Neural crest cell (in vitro differentiated cells): ENCODE measurements around the gene SPRYD3. TPM values are rescaled to one million over a fixed set of nuclear protein-coding genes. Genes with fewer than 3 reads are reported as not detected.
"Not testable (repeated sequence)": the region's sequence is repeated elsewhere in the genome, so short reads cannot be mapped to it uniquely, and the experiment has no call there.

Experiments used
- DNase-seq: peaks from one replicate; pipeline ENCODE4 v3.0.0; 2021; ENCODE audit warnings: low read depth, mixed read lengths, low spot score
- H3K27ac Mint-ChIP-seq: one replicate; pipeline ENCODE4 v1.8.0; 2021; ENCODE audit warnings: mild to moderate bottlenecking, mixed read lengths; ENCODE audit not compliant: unreplicated experiment
- H3K27me3 Mint-ChIP-seq: 2 replicates; pipeline ENCODE4 v1.8.0; 2021; ENCODE audit warnings: low read depth, mild to moderate bottlenecking, mixed read lengths
- H3K36me3 Mint-ChIP-seq: 2 replicates; pipeline ENCODE4 v1.8.0; 2021; ENCODE audit warnings: low read depth, mild to moderate bottlenecking, mixed read lengths
- H3K4me1 Mint-ChIP-seq: 2 replicates; pipeline ENCODE4 v1.8.0; 2021; ENCODE audit warnings: mixed read lengths
- H3K4me3 Mint-ChIP-seq: one replicate; pipeline ENCODE4 v1.8.0; 2021; ENCODE audit warnings: mild to moderate bottlenecking, mixed read lengths
- H3K9me3 Mint-ChIP-seq: 2 replicates; pipeline ENCODE4 v1.8.0; 2021; ENCODE audit warnings: mixed read lengths
- total RNA-seq: library from RNA; stranded (reverse); gene quantifications from 2 replicates; pipeline ENCODE4 v1.2.1, GENCODE V29; 2021
- TF ChIP-seq, protein P1 (sequence below): fragments of 200-600 bp; sonication (generic); conservative IDR thresholded peaks from 2 replicates; pipeline ENCODE4 v1.5.0; 2021; ENCODE audit warnings: antibody characterized with exemption, mild to moderate bottlenecking

SPRYD3 gene
- total RNA-seq, 1 donor from 2014 or later, result 11.2 TPM

DNA sequence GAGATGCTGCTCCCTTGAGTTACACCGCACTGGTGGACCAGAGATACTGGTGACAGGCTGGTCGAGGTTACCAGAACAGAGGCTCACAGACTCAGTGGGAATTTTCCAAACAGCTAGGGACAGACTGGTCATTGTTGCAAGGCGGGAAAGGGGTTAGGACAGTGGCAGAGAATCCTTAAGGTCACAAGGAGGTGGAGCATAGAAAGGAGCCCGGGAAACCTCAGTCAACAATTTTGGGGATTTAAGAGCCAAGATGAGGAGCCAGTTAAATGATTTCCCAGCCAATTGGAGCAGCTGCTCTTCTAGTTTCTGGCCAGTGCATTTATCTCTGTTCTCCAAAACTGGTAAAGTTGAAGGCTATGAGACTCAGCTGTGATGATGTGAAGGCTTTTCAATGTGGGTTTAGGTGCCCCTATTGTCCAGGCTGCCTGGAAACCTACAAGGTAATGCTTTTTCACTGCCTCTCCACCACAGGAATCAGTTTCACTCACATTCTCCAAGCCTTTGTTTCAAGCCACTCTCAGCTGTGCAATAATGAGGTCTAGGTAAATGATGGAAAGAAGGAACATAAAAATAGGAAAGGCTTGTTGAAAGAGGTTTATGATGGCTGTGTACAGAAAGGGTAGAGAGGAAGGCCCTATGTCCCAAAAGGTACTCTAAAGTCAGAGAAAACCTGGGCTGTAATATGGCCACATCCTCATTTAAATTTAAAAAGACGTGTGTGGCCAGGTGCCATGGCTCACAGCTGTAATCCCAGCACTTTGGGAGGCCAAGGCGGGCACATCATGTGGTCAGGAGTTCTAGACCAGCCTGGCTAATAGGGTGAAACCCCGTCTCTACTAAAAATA, 36.4 kb downstream of the SPRYD3 start:
- DNase-seq, result no peak
- peak overlapping the region; percentile 91 for H3K27ac Mint-ChIP-seq
- peak overlapping the region; percentile 36 for H3K4me3 Mint-ChIP-seq
- TF ChIP-seq, protein P1, sequence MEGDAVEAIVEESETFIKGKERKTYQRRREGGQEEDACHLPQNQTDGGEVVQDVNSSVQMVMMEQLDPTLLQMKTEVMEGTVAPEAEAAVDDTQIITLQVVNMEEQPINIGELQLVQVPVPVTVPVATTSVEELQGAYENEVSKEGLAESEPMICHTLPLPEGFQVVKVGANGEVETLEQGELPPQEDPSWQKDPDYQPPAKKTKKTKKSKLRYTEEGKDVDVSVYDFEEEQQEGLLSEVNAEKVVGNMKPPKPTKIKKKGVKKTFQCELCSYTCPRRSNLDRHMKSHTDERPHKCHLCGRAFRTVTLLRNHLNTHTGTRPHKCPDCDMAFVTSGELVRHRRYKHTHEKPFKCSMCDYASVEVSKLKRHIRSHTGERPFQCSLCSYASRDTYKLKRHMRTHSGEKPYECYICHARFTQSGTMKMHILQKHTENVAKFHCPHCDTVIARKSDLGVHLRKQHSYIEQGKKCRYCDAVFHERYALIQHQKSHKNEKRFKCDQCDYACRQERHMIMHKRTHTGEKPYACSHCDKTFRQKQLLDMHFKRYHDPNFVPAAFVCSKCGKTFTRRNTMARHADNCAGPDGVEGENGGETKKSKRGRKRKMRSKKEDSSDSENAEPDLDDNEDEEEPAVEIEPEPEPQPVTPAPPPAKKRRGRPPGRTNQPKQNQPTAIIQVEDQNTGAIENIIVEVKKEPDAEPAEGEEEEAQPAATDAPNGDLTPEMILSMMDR, result no peak
- H3K36me3 Mint-ChIP-seq, result peaks cover 14% of the 10 kb centered on the region
- no peaks in the 10 kb centered on the region for H3K9me3 Mint-ChIP-seq
- H3K27me3 Mint-ChIP-seq, result peaks cover 15% of the 10 kb centered on the region
- peaks cover 55% of the 10 kb centered on the region for H3K4me1 Mint-ChIP-seq

DNA sequence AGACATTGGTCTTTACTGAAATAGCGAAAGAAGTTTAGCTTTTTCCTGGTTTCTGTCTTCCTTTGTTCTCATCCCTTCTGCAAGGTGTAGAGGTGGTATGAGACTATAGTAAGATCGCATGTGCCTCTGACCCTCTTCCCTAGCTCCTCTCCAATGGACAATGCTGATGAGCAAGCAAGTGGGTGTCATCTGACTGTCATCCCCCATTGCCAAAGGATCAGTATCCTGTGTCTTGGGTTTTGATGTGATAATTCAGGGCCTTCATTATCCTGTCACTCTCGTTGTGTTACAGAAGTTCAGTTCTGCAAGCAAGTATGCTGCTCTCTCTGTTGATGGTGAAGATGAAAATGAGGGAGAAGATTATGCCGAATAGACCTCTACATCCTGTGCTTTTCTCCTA, 39.3 kb downstream of the SPRYD3 start:
- TF ChIP-seq, protein P1, result no peak
- peaks cover 11% of the 10 kb centered on the region for H3K27me3 Mint-ChIP-seq

DNA sequence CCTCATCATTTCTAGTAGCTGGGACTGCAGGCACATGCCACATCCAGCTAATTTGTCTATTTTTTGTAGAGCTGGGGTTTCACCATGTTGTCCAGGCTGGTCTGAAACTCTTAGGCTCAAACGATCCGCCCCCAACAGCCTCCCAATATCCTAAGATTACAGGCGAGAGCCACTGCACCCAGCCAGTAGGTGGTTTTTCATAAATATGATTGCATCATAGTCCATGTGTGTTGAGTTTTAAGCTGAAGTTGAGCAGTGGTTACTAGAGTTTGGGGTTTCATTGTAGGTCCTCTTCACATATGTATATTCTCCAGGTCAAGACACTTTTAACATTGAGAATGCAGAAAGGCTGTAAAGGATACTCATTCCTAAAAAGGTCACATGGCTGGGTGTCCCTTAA, 42.4 kb downstream of the SPRYD3 start:
- Mint-ChIP-seq H3K4me1 (peaks cover 8% of the 10 kb centered on the region), H3K36me3 (peaks cover 29% of the 10 kb centered on the region), H3K27me3 (no peaks in the 10 kb centered on the region), H3K9me3 (no peaks in the 10 kb centered on the region), H3K27ac (no peak overlapping the region), H3K4me3 (no peak overlapping the region)
- TF ChIP-seq, protein P1, result no peak
- no peak for DNase-seq

More for the DNA sequence above, 39.3 kb downstream of the SPRYD3 start:
- H3K36me3 Mint-ChIP-seq, result peaks cover 17% of the 10 kb centered on the region
- DNase-seq, result no peak
- H3K9me3 Mint-ChIP-seq, result no peaks in the 10 kb centered on the region
- no peak overlapping the region for H3K27ac Mint-ChIP-seq
- H3K4me1 Mint-ChIP-seq, result peaks cover 35% of the 10 kb centered on the region
- no peak overlapping the region for H3K4me3 Mint-ChIP-seq

DNA sequence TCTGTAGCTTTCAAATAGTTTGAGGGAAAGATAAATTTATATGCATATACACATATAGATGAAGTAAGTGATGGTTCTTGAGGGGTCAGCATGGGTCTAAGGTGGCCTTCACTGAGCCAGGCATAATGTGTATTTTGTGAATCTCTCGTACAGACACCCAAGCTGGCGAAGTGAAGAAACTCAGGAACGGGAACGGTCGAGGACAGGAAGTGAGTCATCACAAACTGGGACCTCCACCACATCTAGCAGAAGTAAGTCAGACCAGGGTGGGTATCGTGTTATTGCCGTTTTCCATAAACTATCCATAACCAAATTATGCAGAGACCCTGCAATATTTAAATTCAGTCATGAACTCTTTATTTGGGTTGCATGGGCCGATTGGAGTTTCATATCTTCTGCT, 44.7 kb downstream of the SPRYD3 start:
- DNase-seq, result no peak
- H3K36me3 Mint-ChIP-seq, result peaks cover 31% of the 10 kb centered on the region
- no peak overlapping the region for H3K27ac Mint-ChIP-seq
- H3K27me3 Mint-ChIP-seq, result no peaks in the 10 kb centered on the region
- H3K4me1 Mint-ChIP-seq, result peaks cover 5% of the 10 kb centered on the region
- no peaks in the 10 kb centered on the region for H3K9me3 Mint-ChIP-seq
- no peak overlapping the region for H3K4me3 Mint-ChIP-seq
- TF ChIP-seq, protein P1, result no peak

DNA sequence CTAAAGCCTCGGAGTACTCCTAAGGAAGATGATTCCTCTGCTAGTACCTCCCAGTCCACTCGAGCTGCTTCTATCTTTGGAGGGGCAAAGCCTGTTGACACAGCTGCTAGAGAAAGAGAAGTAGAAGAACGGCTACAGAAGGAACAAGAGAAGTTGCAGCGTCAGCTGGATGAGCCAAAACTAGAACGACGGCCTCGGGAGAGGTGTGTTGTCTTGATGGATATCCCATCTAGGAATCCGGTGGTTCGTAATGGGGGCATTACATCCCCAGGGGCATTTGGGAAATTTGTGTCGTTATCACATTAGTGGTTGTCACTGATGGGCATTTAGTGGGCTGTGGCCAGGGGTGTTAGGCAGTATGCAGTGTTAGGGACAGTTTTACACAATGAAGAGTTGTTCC, 45.4 kb downstream of the SPRYD3 start:
- not testable (repeated sequence) for DNase-seq, H3K4me1 Mint-ChIP-seq, H3K9me3 Mint-ChIP-seq, H3K4me3 Mint-ChIP-seq, H3K27me3 Mint-ChIP-seq
- peaks cover 30% of the 10 kb centered on the region for H3K36me3 Mint-ChIP-seq
- peak overlapping the region; percentile 38 for H3K27ac Mint-ChIP-seq

DNA sequence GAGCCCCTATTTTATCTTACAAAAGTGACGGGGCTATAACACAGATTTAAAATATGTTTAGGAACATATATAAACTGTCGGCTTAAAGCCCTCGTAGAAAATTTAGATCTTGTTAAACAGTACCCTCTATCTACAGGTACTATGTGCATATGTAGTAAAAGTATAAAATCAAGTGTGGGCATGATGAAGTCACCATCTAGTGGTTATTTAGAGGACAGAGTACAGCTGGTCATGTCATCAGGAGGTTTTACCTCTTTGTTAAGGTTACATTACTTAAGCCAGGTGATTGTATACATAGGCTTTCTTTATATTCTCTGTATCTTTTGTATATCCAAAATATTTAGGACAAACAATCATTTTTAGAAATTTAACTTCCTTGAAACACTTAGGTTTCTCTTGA, 47.6 kb downstream of the SPRYD3 start:
- H3K36me3 Mint-ChIP-seq, result peaks cover 33% of the 10 kb centered on the region
- H3K4me1 Mint-ChIP-seq, result no peaks in the 10 kb centered on the region
- H3K9me3 Mint-ChIP-seq, result no peaks in the 10 kb centered on the region
- H3K4me3 Mint-ChIP-seq, result peak overlapping the region; percentile 19
- TF ChIP-seq, protein P1, result no peak
- no peak for DNase-seq
- no peak overlapping the region for H3K27ac Mint-ChIP-seq
- no peaks in the 10 kb centered on the region for H3K27me3 Mint-ChIP-seq

DNA sequence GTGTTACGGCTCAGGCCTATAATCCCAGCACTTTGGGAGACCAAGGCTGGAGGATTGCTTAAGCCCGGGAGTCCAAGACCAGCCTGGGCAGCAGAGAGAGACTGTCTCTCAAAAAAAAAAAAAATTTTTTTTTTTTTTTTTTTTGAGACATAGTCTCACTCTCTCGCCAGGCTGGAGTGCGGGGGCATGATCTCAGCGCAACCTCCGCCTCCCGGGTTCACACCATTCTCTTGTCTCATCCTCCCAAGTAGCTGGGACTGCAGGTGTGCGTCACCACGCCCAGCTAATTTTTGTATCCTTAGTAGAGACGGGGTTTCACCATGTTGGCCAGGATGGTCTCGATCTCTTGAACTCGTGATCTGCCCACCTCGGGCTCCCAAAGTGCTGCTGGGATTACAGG, 52.2 kb downstream of the SPRYD3 start:
- H3K27ac Mint-ChIP-seq, H3K27me3 Mint-ChIP-seq, H3K4me3 Mint-ChIP-seq, H3K9me3 Mint-ChIP-seq, DNase-seq, H3K4me1 Mint-ChIP-seq: not testable (repeated sequence)
- H3K36me3 Mint-ChIP-seq, result peaks cover 32% of the 10 kb centered on the region
